SK-N-SH (cell line): ENCODE measurements around the gene RCOR2.

ENCODE experiments used
- CTCF ChIP-seq: fragments of 200-600 bp; sonication (generic); IDR thresholded peaks from 2 replicates; pipeline ENCODE4 v1.6.1; 2017; ENCODE audit warnings: antibody characterized with exemption, mild to moderate bottlenecking, moderate library complexity
- EP300 ChIP-seq, 2 experiments: IDR thresholded peaks; 2 replicates each; pipeline versions ENCODE4 v1.4.0 to v1.6.1; 2012; ENCODE audit warnings: borderline replicate concordance in 1 of 2, low read depth in 1 of 2, low read length in 1 of 2
- POLR2AphosphoS5 ChIP-seq: IDR thresholded peaks from 2 replicates; pipeline ENCODE4 v1.6.1; 2012; ENCODE audit warnings: low read depth, low read length
- RXRA ChIP-seq: IDR thresholded peaks from 2 replicates; pipeline ENCODE4 v1.4.0; 2012; ENCODE audit warnings: low read depth, mild to moderate bottlenecking, borderline replicate concordance
- USF2 ChIP-seq: fragments of 150-350 bp; IDR thresholded peaks from 2 replicates; pipeline ENCODE4 v1.6.1; 2017; ENCODE audit warnings: antibody characterized with exemption, low read length, low read depth, borderline replicate concordance
- YY1 ChIP-seq: IDR thresholded peaks from 2 replicates; pipeline ENCODE4 v1.4.0; 2012; ENCODE audit warnings: low read depth, mild to moderate bottlenecking

- no peak for TF ChIP-seq CTCF
- no peak for TF ChIP-seq EP300 (IDR thresholded peaks at IDR 0.05; ENCODE audit: borderline replicate concordance in 1 of 2, low read depth in 1 of 2, low read length in 1 of 2)
- TF ChIP-seq USF2, result no peak
- TF ChIP-seq POLR2AphosphoS5, result no peak
- no peak for TF ChIP-seq YY1
- no peak for TF ChIP-seq RXRA
Observed at GRCh38 chr11:63910675-63911074, 6.3 kb downstream of the RCOR2 start.
